Left ventricle myocardium superior (tissue), 1 donor: Measurements from ENCODE around the gene NPR3. TPM values are rescaled to one million over a fixed set of nuclear protein-coding genes. Genes with fewer than 3 reads are reported as not detected.

ENCODE experiments used
- total RNA-seq: library from RNA; stranded (reverse); fragmentation: NEBNext Ultra II Directional; extraction: Animal tissue kit (Norgen Biotek cat#: 25700); gene quantifications from one replicate; pipeline ENCODE4 v1.2.1, GENCODE V29; 2021
- donor health status: DM: no; HTN: yes; CAD: no; lungs with severe emphysema.

Gene NPR3
- total RNA-seq, 1 donor from 2014 or later = 16.3 TPM

Other genes with a start within 250 kb of the NPR3 start
- 183 TPM for gene SUB1, start 125.8 kb upstream of the NPR3 start, total RNA-seq